HG02852 (cell line): ENCODE measurements around the gene NTMT1.
"Not testable (repeated sequence)": the region's sequence is repeated elsewhere in the genome, so short reads cannot be mapped to it uniquely, and the experiment has no call there.

Experiments
- ATAC-seq: cut with Tn5 transposase; IDR thresholded peaks from one replicate; pipeline ENCODE4 v1.9.1; 2021; ENCODE audit warnings: mild to moderate bottlenecking, moderate library complexity; ENCODE audit not compliant: unreplicated experiment

The NTMT1 gene

GRCh38 chr9:129649726-129650679, 24.0 kb downstream of the NTMT1 start:
- ATAC-seq = no peak

- ATAC-seq = no peak
These were observed 24.8 kb downstream of the NTMT1 start for GRCh38 chr9:129650680-129651235.

- ATAC-seq = no peak
These were observed 28.0 kb downstream of the NTMT1 start for GRCh38 chr9:129653823-129654553.

GRCh38 chr9:129654554-129655040, 28.6 kb downstream of the NTMT1 start:
- no peak for ATAC-seq

- no peak for ATAC-seq
These were observed 29.2 kb downstream of the NTMT1 start for GRCh38 chr9:129655154-129655553.

GRCh38 chr9:129655696-129656095, 29.7 kb downstream of the NTMT1 start:
- ATAC-seq = no peak

GRCh38 chr9:129656795-129657390, 30.9 kb downstream of the NTMT1 start:
- no peak for ATAC-seq

GRCh38 chr9:129661029-129661428, 35.1 kb downstream of the NTMT1 start:
- ATAC-seq = no peak

GRCh38 chr9:129662239-129662638, 36.3 kb downstream of the NTMT1 start:
- not testable (repeated sequence) for ATAC-seq

GRCh38 chr9:129664746-129665388, 38.9 kb downstream of the NTMT1 start:
- no peak for ATAC-seq

- no peak for ATAC-seq
These were observed 39.4 kb downstream of the NTMT1 start, which contains the start of gene PRRX2 for GRCh38 chr9:129665389-129665775. PRRX2 (plus strand) TSS chr9:129665647; CDS start chr9:129665868, 221 bp downstream.

GRCh38 chr9:129665814-129666520, 40.0 kb downstream of the NTMT1 start:
- no peak for ATAC-seq

- no peak for ATAC-seq
These were observed 40.6 kb downstream of the NTMT1 start for GRCh38 chr9:129666575-129666974.

- no peak for ATAC-seq
These were observed 41.4 kb downstream of the NTMT1 start for GRCh38 chr9:129667378-129667777.

GRCh38 chr9:129667850-129668249, 41.9 kb downstream of the NTMT1 start:
- ATAC-seq = no peak

GRCh38 chr9:129669141-129669718, 43.3 kb downstream of the NTMT1 start:
- ATAC-seq = no peak

- ATAC-seq = no peak
These were observed 44.0 kb downstream of the NTMT1 start for GRCh38 chr9:129669946-129670345.

GRCh38 chr9:129671065-129671464, 45.1 kb downstream of the NTMT1 start:
- no peak for ATAC-seq

GRCh38 chr9:129671519-129671918, 45.6 kb downstream of the NTMT1 start:
- ATAC-seq = no peak
